Urinary bladder (tissue), 4 donors: ENCODE measurements around the gene RBP5. TPM values are rescaled to one million over a fixed set of nuclear protein-coding genes. Genes with fewer than 3 reads are reported as not detected.

ENCODE experiments used
- DNase-seq: peaks from one replicate; pipeline ENCODE4 v3.0.0-alpha.2; 2015; ENCODE audit errors: extremely low spot score
- H3K27ac ChIP-seq: one replicate; pipeline ENCODE4 v1.5.1; 2013; ENCODE audit warnings: low read depth, mild to moderate bottlenecking, moderate library complexity
- H3K36me3 ChIP-seq: one replicate; pipeline ENCODE4 v1.6.1; 2013; ENCODE audit warnings: mild to moderate bottlenecking, moderate library complexity; ENCODE audit not compliant: insufficient read depth
- H3K4me1 ChIP-seq: one replicate; pipeline ENCODE4 v1.6.1; 2013; ENCODE audit warnings: mild to moderate bottlenecking, moderate library complexity; ENCODE audit not compliant: insufficient read depth
- H3K4me3 ChIP-seq: one replicate; pipeline ENCODE4 v1.5.1; 2013; ENCODE audit warnings: low read depth, low read length
- WGBS: extraction: QIAGEN DNeasy Blood & Tissue Kit; methylation state at CpG from one replicate; pipeline ENCODE4 v1.1.7; 2013; 5-methylcytosine and 5-hydroxymethylcytosine counted together
- polyA plus RNA-seq: library from polyadenylated mRNA; stranded (reverse); fragments of 200-250 nt; gene quantifications from one replicate; pipeline ENCODE4 v1.2.3, GENCODE V29; 2013
- total RNA-seq: library from RNA; depleted of rRNA; stranded (reverse); fragments of >200 nt; gene quantifications from one replicate; pipeline ENCODE4 v1.2.3, GENCODE V29; 2014
- donor health status: healthy with polysubstance abuse.
- donor health status: healthy.

Gene RBP5
- total and polyA plus RNA-seq, 2 donors = 2.6 to 5.9 TPM

DNA sequence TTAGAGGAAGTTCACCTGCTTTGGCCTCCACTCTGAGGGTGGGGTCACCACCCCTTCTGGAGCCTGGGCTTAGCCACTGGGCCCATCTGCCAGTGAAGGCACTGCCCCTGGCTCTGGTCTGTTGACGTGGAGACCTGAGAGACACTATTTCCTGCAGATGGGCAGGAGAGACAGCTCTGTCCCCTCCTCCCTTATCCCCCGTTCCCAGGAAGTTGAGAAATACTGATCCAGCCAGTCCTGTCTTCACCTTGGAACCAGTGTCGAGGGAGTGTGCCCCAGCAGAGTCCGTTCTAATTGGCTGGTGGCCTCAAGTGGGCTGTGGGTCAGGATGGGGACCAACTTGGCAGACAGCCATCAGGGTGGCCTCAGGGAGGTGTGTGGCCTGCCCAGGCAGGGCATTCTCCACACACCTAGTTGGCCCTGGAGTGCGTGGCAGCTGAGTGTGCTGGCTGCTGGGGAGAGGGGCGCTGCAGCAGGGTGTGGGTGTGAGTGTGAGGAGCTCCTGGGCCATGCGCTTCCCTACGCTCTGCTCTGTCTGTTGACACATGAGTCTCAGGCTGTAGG is 26.9 kb upstream of the RBP5 start:
- Histone ChIP-seq H3K4me1 (no peaks in the 10 kb centered on the region), H3K4me3 (no peak overlapping the region), H3K36me3 (no peaks in the 10 kb centered on the region), H3K27ac (no peak overlapping the region)
- DNase-seq = peak; percentile 43
- 81% methylated on average over 8 of the region's 8 CpGs for whole genome bisulfite sequencing

DNA sequence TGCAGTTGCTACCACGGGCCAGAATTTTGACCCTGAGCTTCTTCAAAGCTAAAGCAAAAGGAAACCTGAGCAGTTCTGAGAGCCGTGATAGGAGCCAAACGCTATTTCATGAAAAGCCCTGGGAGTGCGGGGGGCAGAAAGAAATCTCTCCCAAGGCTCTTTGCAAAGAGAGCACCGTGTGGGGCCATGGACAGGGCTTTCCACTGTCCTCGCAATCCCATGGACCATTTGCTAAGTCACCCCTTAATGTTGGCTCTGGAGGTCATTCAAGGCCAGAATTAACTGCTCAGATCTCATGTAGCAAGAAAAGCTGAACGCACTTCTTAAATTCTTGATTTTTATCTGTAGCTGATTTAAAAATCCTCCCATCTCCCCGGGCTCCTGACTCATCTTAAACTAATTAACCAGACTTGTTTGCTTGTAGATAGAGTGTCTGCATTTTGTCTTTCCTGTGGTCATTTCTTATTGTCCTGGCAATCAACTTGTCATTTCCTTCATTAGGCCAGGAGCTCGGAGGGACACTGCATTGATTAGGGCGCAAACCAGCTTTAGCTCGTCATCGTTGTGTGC is 26.3 kb upstream of the RBP5 start:
- no peaks in the 10 kb centered on the region for H3K36me3 ChIP-seq
- no peak overlapping the region for H3K4me3 ChIP-seq
- no peak overlapping the region for H3K27ac ChIP-seq
- DNase-seq = no peak
- H3K4me1 ChIP-seq = no peaks in the 10 kb centered on the region
- 75% methylated on average over 12 of the region's 12 CpGs for WGBS

DNA sequence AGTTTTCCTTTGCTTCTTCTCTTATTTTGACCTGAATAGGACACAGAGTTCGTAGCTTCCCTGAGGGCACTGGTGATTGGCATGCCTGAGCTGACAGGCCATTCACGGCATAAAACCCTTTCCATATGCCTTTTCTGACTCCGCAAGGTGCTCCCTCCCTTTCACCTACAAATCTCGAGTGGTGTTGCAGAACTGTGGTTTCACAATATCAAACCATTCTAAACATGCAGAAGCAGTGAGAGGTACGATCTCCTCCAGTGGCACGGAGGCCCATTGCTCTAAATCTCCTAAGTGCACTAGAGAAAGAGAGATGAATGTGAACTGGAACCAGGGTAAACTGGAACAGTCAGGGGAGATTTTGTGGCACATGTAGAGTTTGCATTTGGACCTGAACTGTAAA is 25.4 kb upstream of the RBP5 start:
- Histone ChIP-seq H3K36me3 (no peaks in the 10 kb centered on the region), H3K27ac (no peak overlapping the region), H3K4me3 (no peak overlapping the region), H3K4me1 (no peaks in the 10 kb centered on the region)
- DNase-seq = no peak
- 86% methylated on average over 6 of the region's 6 CpGs for WGBS

DNA sequence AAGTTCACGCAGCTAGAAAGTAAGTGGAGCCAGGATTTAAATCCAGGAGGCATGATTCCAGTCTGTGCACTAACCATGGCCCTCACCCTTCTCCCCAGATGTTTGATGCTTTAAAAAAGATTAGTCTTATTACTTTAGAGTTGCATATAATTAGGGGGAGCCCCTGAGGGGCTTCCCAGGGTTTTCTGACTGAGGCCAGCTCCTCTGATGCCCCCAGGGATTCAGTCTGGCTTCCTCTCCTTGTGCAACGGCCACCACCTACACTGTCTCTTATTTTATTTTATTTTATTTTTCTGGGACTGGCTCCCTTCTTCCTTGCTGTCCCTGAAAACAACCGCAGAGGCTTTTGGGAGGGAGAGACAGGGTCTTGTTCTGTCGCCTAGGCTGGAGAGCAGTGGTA is 24.1 kb upstream of the RBP5 start:
- Histone ChIP-seq H3K27ac (no peak overlapping the region), H3K4me3 (no peak overlapping the region), H3K4me1 (no peaks in the 10 kb centered on the region), H3K36me3 (peaks cover 2% of the 10 kb centered on the region)
- 89% methylated on average over 4 of the region's 4 CpGs for WGBS
- no peak for DNase-seq

DNA sequence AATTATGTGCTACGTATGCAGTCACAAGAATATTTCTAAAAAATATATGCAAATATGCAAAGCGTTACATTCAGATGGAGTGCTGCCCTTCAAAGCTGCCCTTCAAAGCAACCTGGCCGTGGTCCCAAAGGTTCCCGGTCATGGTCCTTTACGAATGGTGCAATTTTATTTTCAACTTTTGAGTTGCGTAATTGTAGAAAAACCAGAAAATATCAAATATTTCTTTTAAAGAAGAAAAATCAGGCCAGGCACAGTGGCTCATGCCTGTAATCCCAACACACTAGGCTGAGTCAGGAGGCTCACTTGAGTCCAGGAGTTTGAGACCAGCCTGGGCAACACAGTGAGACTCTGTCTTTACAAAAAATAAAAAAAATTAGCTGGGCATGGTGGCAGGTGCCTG is 22.8 kb upstream of the RBP5 start:
- no peak for DNase-seq
- Histone ChIP-seq H3K4me1 (no peaks in the 10 kb centered on the region), H3K36me3 (peaks cover 2% of the 10 kb centered on the region), H3K27ac (no peak overlapping the region), H3K4me3 (no peak overlapping the region)
- WGBS = 94% methylated on average over 6 of the region's 6 CpGs

DNA sequence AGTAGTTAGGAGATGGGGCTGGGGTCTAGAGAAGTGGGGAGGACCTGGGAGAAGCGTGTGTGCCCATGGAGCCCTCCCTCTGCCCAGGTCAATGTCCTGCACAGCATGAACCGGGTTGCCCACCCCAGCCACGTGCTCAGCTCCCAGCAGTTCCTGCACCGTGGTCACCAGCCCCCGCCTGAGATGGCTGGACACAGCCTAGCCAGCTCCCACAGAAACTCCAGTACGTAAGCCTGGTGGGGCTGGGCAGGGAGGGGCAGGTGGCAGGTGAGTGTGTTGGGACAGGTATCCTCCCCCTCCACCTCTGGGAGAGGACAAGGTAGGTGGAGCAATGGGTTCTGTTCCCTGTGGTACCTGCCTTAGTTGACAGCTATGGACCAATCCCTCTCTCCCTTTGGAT is 22.2 kb upstream of the RBP5 start:
- Histone ChIP-seq H3K36me3 (peaks cover 2% of the 10 kb centered on the region), H3K4me3 (no peak overlapping the region), H3K27ac (no peak overlapping the region), H3K4me1 (no peaks in the 10 kb centered on the region)
- 94% methylated on average over 6 of the region's 6 CpGs for WGBS
- DNase-seq = no peak

DNA sequence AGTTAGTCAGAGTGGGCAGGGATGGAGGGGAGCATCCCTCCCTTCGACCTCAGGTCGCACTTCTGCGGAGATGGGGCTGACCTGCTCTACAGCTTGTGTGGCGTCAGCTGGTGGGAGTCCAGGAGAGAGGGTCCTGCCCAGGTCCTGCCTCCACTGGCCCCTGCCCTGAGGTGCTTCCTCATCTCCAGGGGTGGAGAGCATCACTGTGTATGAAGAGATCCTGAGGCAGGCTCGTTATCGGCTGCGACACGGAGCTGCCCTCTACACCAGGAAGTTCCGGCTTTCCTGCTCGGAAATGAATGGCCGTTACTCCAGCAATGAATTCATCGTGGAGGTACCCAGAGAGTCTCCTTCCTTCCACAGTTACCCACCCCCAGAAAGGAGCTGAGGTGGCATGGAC is 21.7 kb upstream of the RBP5 start:
- peaks cover 2% of the 10 kb centered on the region for H3K36me3 ChIP-seq
- DNase-seq = no peak
- no peaks in the 10 kb centered on the region for H3K4me1 ChIP-seq
- H3K27ac ChIP-seq = no peak overlapping the region
- 89% methylated on average over 12 of the region's 12 CpGs for WGBS
- no peak overlapping the region for H3K4me3 ChIP-seq

DNA sequence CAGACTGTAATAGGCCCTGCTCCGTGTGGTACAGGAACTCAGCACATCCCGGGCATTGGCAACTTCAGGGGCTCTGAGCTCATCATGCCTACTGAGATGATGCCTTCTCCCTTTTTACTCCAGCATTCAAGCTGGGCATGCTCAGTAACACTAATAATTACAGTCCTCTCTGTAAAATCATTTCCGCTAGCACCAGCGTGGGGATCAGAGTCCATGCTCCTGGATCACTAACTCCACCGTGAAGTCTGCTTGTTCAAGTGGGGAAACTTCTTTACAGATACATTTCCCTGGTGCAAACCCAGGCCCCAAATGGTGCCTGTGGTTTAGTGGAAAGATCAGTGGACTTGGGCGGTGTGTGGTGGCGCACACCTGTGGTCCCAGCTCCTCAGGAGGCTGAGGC is 18.2 kb upstream of the RBP5 start:
- no peak overlapping the region for H3K4me3 ChIP-seq
- H3K4me1 ChIP-seq = no peaks in the 10 kb centered on the region
- peaks cover 2% of the 10 kb centered on the region for H3K36me3 ChIP-seq
- 94% methylated on average over 7 of the region's 7 CpGs for WGBS
- no peak overlapping the region for H3K27ac ChIP-seq
- no peak for DNase-seq

DNA sequence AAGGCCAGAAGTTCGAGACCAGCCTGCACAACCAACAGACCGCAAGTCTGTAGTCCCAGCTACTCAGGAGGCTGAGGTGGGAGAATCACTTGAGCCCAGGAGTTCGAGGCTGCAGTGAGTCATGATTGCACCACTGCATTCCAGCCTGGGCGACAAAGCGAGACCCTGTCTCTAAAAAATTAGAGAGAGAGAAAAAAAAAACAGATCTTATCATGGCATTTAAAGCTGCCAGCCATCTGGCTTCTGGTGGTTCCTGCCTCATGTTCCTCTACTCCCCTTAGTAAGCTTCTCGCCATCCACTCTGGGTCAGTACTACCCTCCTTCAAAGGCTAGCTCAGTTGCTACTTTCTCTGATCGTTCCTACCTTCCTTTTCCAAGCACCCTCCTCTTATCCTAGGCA is 17.5 kb upstream of the RBP5 start:
- Histone ChIP-seq H3K4me1 (no peaks in the 10 kb centered on the region), H3K27ac (no peak overlapping the region), H3K4me3 (no peak overlapping the region), H3K36me3 (peaks cover 2% of the 10 kb centered on the region)
- 90% methylated on average over 7 of the region's 7 CpGs for WGBS
- no peak for DNase-seq

DNA sequence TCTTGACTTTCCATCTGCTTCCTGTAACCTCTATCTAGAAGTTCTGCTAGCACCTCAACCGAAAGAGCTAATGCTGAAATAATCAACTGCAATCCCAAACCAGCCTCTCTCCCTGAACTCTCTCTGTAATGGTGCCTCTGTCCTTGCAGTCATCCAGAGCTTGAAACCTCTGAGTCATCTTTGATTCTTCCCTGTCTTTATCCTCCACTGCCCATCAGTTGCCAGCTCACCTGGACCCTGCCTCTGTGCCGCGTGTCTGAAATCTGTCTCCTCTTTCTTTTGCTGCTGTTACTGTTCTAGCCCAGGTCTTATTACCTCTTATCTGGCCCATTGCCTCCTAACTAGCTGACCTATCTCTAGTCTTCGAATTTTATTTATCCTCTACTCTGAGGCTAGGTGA is 17.0 kb upstream of the RBP5 start:
- WGBS = 75% methylated on average over 4 of the region's 4 CpGs
- Histone ChIP-seq H3K4me1 (no peaks in the 10 kb centered on the region), H3K4me3 (no peak overlapping the region), H3K36me3 (peaks cover 2% of the 10 kb centered on the region), H3K27ac (no peak overlapping the region)
- no peak for DNase-seq

DNA sequence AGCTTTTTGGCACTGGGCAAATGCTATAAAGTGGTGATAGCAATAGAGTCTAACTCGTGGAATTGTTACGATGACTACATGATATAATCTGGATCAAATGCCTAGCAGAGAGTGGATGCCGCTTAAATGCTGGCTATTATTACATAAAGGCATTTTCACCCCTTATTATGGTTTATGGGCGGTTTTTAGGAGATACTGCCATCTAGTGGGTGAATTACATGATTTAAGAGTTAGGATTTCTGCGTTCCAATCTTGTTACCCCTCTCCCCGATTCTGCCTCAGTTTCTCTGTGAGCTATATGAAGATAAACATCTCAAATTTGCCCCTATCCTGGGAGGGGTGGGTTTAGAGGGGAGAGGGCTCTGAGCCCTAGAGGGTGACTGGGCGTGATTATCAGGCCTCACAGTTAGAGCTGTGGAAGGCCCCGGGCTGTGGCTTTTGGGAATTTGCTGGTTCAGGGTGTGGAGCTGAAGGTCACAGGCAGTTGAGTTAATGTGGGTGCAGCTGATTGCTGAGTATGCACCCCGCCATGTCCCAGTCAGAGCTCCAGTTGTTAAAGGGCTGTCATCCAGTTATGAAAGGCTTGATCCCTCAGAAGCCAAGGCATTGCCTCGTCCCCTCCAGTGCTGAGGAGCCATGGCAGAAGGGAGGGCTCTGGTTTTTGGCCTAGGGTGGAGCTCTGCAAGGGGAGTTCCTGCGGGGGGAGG is 15.9 kb upstream of the RBP5 start:
- DNase-seq = no peak

DNA sequence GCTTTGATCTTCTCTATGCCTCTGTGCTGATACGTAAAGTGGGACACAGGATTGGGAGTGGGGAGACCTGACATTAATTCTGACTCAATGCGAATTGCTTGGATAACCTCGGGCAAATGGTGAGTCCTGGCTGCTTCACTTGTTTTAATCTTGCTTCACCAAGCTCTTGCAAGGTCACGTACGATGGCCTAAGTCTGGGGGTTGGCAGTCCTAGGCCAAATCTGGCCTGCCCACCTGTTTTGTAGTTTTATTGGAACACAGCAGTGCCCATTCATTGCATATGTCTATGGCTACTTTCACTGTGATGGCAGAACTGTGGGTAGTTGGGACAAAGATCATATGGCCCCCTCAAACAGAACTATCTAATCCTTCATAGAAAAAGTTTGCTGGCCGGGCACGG is 14.9 kb upstream of the RBP5 start:
- Histone ChIP-seq H3K4me1 (no peaks in the 10 kb centered on the region), H3K36me3 (peaks cover 2% of the 10 kb centered on the region), H3K27ac (no peak overlapping the region), H3K4me3 (no peak overlapping the region)
- no peak for DNase-seq
- WGBS = 93% methylated on average over 7 of the region's 7 CpGs

More for the DNA sequence above, 15.9 kb upstream of the RBP5 start:
- Histone ChIP-seq H3K36me3 (peaks cover 2% of the 10 kb centered on the region), H3K4me1 (no peaks in the 10 kb centered on the region), H3K27ac (no peak overlapping the region), H3K4me3 (no peak overlapping the region)
- 46% methylated on average over 11 of the region's 11 CpGs for WGBS

DNA sequence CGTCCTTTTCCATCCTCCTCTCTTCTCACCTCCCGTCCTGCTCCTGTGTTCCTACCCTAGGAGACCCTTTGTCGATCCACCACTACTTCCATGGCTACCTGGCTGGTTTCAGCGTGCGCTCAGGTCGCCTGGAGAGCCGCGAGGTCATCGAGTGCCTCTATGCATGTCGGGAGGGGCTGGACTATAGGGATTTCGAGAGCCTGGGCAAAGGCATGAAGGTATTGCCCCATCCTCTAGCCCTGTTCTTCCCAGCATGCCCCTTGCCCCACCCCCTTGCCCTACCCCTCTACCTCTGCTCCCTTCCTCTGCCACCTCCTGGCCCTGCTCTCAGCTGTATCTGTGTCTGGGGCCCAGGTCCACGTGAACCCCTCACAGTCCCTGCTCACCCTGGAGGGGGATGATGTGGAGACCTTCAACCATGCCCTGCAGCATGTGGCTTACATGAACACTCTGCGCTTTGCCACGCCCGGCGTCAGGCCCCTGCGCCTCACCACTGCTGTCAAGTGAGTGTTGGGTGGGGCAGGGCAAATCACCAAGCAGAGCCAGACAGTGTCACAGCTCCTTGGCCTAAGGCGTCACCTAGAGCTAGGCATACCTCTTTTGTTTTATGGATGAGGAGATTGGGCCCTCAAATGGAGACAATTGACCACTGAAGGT is 14.2 kb upstream of the RBP5 start:
- no peaks in the 10 kb centered on the region for H3K36me3 ChIP-seq
- H3K27ac ChIP-seq = no peak overlapping the region
- no peak overlapping the region for H3K4me3 ChIP-seq
- DNase-seq = no peak
- H3K4me1 ChIP-seq = no peaks in the 10 kb centered on the region
- 94% methylated on average over 18 of the region's 18 CpGs for WGBS

DNA sequence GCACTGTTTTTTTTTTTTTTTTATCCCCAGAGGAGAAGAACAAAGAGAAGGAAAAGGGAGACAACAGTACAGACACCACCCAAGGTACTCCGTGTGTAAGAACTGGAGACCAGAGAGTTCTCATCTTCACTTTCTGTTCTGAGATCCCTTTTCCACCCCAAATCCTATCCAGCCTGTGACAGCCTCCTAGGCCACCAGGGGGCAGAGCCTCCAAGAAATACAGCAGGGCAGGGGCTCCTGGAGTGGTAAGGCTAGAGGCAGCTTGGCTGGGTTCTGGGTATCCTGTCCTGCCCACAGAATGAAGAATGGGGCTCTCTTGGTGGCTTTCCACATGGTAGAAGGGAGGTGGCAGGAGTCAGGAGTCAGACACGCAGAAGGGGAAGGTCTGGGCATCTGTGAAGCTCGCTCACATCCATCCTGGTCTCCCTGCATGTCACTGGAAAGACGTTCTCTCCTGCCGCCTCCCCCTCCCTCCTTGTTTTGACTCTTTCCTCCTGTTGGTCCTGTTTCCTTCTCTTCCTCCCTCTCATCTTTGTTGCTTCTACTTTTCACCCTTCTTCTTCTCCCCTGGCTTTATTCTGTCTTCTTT is 13.5 kb upstream of the RBP5 start:
- no peaks in the 10 kb centered on the region for H3K36me3 ChIP-seq
- no peaks in the 10 kb centered on the region for H3K4me1 ChIP-seq
- WGBS = 84% methylated on average over 5 of the region's 5 CpGs
- H3K27ac ChIP-seq = no peak overlapping the region
- no peak overlapping the region for H3K4me3 ChIP-seq
- DNase-seq = no peak
